Activated CD4-positive, alpha-beta T cell treated with anti-CD3 and anti-CD28 coated beads, Interleukin-2, amount 50 U/mL, for 1 hour (primary cell): ENCODE data around the gene P2RX2.
"Not testable (repeated sequence)": the region's sequence is repeated elsewhere in the genome, so short reads cannot be mapped to it uniquely, and the experiment has no call there.

Source experiments
- DNase-seq: peaks from one replicate; pipeline ENCODE4 v3.0.0-alpha.2; 2020

The P2RX2 gene

DNA sequence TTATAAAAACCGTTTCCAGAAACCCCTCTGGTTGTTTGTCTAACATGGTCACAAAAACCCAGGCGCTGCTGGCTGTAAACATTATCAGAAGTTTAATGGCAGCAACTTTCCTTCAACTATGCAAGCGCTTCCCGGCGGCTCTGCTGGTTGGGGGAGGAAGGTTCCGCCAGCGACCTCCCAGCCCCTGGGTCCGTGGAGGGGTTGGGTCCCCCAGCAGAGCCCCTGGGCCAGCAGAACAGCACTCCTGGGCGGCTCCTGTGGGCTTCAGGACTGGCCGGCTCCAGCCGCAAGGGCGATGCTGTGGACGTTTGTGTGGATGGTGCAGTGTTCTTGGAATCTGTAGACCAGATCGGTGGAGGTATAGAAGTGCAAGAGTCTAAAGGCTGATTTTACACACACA lies 34.1 kb upstream of the P2RX2 start:
- DNase-seq, result no peak

DNA sequence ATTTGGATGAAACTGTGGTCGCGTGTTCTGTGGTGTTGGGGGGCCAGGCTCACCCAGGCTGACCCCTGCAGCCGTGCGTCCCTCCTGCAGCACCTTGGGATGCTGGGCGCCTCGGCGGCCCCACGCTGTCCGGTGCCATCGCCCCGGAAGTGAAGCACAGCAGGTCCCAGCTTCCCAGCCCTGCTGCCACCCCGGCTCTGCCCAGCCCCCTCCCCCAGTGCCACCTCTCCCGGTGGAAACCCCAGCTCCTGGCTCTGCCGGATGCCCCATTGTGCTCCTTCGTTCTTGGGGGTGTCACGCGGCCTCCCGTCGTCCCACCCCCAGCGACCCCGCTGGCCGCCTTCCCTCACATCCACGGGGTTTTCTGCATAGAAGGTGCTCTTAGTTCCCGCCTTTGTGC lies 33.4 kb upstream of the P2RX2 start:
- no peak for DNase-seq

DNA sequence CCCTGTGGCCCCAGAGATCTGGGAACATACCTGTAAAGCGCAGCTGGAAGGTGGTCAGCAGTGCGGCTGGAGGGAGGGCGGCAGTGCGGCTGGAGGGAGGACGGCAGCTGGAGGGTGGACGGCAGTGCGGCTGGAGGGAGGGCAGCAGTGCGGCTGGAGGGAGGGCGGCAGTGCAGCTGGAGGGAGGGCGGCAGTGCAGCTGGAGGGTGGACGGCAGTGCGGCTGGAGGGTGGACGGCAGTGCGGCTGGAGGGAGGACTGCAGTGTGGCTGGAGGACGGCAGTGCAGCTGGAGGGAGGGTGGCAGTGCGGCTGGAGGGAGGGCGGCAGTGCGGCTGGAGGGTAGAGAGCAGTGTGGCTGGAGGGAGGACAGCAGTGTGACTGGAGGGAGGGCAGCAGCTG lies 31.6 kb upstream of the P2RX2 start:
- DNase-seq, result no peak

DNA sequence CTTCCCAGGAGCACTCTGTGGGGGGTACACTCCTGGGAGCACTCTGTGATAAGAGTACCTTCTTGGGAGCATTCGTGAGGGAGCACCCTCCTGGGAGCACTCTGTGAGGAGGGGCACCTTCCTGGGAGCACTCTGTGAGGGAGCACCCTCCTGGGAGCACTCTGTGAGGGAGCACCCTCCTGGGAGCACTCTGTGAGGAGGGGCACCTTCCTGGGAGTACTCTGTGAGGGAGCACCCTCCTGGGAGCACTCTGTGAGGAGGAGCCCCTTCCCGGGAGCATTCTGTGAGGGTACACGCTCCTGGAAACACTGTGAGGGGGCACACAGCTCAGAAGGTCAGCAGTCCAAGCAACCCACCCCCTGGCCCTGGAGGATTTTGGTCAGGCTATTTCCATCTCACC lies 30.8 kb upstream of the P2RX2 start:
- DNase-seq, result no peak

DNA sequence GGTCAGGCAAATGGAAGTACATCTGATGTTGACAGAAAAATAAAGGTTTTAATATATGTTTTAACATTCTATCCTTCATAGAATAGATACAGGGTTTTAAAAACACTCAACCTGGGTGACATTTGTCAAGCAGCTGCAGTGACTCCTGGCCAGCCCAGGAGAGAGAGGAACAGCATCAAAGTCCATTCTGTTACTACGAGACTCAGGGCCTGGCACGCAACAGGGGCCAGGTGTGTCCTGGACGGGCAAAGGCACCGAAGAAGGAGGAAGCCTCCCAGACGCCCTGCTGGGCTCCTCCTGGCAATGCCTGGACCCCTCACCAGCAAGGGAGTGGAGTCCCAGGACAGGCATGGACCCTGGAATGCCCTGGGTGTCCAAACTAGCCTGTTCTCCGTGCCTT lies 30.3 kb upstream of the P2RX2 start:
- no peak for DNase-seq

DNA sequence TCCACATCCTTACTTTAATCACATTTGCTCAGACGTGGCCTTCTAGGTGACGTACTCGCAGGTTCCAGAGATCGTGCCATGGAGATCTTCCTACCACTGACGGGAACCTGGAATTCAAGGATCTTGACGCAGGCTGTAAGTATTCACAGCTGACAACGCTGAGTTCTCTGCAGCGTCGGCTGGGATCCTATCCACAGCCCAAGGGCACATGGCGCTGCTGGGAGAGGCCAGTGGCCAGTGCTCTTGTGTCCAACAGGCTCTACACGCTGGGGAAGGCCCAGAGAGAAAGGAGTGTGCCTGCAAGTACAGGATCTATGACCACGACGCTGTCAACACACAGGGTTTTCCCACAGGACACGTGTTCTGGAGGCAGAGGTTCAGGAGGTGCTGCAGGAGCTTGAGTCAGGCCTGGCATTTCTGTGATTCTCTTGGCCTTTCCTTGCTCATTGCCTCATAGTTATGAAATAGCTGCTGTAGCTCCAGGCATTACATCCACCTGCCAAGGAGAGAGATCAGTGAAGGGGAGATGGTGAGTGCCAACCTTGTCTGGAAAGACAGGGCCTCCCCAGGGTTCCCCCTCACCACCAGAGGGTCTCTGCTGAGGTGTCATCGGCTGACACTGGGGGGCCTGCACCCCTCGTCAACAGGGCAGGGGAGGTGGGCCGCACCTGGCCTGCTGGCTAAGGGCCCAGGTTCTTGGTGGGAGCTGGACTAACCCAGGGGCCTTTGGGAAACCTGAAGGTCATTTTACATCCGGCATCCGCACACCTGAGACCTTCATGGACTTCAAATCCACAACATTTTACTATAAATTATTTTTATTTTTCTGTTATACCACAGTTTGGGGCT lies 29.5 kb upstream of the P2RX2 start:
- DNase-seq, result no peak

DNA sequence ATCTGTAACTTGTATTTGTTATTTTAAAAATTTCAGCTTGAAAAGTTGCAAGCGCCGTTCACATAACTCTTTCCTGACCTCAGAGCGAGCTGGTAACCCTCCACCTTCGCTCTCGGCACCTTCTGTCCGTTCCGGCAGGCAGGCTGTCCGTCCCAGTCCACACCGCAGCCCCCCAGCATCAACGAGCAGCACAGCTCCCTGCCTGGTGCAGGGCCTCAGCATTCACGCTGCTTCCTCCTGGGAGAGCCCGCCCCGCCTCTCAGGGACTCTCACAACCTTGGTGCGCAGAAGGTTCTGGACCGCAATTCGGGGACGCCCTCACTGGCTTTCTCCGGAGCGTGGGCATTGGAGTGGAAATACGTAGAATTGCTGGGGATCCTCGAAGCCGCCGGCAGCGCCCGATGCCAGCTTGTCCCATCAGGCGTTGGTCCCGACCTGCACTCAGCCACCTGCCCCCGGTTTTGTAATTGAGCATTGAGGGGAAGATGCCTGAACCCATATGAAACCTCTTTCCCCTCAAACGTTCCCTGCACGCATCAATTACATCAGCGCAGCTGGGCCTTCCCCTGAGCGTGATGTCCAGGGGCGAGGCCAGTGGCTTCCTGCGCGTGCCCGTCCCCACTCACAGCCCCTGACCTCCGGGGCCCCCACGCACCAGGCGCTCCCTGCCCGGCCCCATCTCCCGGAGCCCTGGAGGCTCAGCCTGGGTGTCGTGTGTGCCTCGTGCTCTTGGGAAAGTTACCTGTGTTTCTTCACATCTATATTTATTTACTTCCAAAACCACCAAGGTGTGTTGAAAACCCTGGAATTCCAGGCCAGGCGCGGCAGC lies 27.3 kb upstream of the P2RX2 start:
- no peak for DNase-seq

DNA sequence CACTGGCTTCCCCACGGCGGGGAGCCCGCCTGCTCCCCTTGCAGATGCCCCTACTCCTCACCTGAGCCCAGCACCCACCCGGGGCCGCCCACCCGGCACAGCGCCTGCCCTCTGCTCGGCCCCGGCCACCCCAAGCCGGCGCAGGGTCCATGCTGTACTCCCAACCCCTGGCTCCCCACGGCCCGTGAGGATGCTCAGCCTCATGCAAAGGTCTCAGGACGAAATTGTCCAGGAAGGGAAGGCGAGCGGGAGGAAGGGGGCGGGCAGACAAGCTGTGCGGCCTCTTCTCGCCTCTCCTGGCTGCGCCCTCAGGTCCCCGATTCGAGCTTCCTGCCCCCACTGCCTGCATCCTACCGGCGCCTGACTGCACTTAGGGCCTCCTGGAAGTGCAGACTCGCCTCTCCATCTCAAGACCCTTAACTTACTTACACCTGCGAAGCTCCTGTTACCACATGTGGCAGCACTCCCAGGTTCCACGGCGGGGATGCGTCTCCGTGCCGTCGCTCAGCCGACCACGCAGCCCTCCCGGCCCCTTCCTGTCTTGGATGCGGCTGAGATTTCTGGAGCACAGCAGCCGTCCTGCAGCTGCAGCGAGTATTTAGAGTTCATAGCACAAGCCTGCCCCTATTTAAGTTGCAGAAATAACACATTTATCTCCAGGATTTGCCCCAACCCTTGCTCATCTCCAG lies 26.1 kb upstream of the P2RX2 start:
- DNase-seq, result no peak

DNA sequence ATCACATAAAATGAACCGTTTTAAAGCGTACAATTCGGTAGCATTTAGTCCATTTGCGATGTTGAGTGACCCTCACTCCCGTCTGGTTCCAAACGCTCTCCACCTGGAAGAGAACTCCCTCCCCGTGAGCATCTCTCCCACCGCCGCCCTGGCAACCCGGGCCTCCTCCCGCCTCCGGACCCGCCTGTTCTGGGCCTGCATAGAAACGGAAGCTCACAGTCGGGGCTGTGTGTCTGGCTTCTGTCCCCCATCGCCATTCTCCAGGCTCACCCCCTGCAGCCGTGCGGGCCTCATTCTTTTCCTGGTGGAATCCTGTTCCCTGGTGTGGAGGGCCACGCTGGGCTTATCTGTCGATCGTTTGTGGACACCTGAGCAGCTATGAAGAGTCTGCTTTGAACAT lies 25.5 kb upstream of the P2RX2 start:
- DNase-seq, result no peak

DNA sequence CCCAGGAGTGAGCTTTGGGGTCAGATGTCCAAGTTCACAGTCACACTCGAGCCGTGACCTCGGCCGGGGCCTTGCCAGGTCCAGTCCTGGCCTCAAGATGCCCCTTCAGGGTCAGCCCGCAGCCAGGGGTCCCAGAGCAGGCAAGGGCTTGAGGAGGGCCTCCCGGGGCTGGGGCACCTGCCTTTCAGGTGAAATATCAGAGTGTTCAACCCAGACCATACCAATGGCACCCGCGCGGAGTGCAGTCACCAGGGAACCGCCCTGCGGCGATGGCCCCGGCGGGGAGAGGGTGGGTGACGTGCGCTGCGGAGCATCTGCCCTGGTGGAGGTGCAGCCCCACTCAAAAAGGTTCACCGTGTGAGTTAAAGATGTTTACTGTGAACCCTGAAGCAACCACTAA lies 25.1 kb upstream of the P2RX2 start:
- no peak for DNase-seq

DNA sequence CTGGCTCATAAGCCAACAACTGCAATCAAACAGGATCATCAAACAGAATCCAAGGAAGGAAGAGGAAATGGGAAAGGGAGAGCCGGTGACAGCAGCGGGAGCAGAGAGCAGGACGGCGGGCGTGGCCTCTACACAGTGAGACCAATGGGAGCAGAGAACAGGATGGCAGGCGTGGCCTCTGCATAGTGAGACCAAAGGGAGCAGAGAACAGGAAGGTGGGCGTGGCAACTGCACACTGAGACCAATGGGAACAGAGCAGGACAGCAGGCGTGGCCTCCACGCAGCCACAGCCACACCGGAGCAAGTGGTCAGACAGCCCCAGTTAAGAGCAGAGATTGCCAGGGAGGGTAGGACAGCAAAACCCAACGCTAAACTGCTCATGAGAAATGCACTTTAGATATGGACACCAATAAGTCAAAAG lies 24.6 kb upstream of the P2RX2 start:
- DNase-seq, result no peak

DNA sequence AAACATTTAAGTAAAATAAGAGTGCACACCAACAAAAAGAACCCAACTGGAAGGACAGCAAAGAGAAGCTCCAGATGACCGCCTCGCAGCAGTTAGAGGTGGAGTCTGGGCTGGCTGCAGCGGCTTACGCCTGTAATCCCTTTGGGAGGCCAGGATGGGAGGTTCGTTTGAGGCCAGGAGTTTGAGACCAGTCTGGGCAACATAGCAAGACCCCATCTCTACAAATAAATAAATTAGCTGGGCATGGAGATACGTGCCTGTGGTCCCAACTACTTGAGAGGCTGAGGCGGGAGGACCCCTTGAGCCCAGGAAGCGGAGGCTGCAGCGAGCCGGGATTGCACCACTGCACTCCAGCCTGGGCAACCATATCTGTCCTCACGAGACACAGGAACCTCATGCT lies 23.4 kb upstream of the P2RX2 start:
- DNase-seq, result no peak

DNA sequence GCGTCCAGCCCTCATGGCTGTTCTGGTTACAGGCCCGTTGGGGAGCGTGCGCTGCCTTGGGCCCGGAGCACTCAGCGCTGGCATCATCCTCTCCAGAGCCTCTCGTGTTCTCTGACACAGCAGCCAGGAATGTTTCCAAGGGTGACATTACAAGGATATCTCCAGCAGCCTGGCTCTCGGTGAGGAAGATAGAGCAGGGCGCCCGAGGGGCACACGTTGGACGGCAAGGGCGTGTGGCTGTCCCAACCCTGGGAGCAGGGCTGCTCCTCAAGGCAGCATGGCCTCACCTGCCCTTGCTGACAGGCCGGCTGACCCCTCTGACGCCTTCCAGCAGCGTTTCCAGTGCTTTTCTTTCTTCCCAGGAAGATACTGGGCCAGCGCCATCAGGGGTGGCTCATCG lies 22.6 kb upstream of the P2RX2 start:
- DNase-seq, result no peak

DNA sequence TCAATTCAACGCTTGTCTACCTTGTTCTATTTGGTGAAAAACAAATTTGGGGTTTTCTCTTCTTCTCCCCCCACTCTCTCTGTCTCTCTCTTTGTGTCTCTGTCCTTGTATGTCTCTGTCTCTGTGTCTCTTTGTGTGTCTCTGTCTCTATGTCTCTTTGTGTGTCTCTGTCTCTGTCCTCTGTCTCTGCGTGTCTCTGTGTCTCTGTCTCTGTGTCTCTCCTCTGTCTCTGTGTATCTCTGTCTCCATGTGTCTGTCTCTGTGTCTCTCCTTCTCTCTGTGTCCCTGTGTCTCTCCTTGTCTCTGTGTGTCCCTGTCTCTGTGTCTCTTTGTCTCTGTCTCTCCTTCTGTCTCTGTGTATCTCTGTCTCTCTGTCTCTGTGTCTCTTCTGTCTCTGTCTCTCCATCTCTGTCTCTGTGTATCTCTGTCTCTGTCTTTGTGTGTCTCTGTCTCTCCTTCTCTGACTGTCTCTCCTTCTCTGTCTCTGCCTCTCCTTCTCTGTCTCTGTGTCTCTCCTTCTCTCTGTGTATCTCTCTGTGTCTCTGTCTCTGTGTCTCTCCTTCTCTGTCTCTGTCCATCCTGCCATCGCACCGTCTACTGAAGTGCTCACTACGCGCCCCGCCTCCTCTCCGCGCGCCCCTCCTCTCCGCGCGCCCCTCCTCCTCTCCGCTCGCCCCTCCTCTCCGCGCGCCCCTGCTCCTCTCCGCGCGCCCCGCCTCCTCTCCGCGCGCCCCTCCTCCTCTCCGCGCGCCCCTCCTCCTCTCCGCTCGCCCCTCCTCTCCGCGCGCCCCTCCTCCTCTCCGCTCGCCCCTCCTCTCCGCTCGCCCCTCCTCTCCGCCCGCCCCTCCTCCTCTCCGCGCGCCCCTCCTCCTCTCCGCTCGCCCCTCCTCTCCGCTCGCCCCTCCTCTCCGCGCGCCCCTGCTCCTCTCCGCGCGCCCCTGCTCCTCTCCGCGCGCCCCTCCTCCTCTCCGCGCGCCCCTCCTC lies 21.0 kb upstream of the P2RX2 start:
- peak; percentile 20 for DNase-seq

DNA sequence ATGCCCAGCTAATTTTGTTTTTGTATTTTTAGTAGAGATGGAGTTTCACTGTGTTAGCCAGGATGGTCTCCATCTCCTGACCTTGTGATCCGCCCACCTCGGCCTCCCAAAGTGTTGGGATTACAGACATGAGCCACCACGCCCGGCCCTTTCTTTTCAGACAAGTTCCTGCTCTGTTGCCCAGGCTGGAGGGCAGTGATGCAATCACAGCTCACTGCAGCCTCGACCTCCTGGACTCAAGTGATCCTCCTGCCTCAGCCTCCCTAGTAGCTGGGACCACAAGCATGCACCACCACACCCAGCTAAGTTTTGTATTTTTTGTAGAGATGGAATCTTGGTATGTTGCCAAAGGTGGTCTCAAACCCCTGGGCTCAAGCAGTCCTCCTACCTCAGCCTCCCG lies 19.1 kb upstream of the P2RX2 start:
- DNase-seq, result not testable (repeated sequence)

DNA sequence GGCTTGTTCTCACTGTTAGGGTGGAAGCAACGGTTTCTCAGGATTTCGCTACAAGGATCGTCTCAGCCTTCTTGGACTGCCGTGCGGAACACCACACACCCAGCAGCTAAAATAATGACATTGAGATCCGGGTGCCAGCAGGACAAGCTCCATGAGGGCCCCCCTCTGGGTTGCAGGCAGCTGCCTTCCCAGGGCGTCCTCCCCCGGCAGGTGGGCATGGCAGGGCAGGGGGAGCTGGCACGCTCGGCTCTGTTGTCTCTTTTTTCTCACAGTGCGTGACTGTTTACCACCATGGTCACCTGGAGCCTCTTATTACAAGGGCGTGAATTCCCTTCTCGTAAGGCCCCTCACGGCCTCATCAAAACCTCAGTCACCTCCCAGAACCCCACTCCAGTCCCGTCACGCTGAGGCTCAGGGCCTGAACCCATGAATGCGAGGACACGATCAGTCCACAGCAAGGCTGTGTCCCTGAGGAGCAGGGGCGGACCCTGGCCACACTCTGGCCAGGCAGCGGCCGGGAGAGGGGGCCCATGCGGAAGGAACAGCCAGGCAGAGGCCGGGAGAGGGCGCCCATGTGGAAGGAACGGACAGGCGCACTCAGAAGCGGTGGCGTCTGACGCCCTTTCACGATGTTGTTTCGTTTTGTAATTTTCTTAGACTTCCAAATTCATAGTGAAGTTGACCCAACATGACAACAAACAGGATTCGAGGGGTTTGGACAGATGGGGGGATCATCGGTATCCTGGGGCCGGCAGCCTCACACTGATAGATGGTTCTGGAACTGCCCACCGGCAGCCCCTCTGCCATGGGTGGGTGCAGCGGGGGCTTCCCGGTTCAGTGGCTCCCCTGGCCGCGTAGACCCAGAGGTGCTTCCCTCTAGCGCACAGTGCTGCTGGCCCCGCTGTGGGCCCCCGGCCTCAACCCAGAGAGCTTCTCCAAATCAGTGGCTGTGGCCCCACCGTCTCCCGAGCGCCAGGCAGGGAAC lies 18.2 kb upstream of the P2RX2 start:
- DNase-seq, result peak; percentile 14

DNA sequence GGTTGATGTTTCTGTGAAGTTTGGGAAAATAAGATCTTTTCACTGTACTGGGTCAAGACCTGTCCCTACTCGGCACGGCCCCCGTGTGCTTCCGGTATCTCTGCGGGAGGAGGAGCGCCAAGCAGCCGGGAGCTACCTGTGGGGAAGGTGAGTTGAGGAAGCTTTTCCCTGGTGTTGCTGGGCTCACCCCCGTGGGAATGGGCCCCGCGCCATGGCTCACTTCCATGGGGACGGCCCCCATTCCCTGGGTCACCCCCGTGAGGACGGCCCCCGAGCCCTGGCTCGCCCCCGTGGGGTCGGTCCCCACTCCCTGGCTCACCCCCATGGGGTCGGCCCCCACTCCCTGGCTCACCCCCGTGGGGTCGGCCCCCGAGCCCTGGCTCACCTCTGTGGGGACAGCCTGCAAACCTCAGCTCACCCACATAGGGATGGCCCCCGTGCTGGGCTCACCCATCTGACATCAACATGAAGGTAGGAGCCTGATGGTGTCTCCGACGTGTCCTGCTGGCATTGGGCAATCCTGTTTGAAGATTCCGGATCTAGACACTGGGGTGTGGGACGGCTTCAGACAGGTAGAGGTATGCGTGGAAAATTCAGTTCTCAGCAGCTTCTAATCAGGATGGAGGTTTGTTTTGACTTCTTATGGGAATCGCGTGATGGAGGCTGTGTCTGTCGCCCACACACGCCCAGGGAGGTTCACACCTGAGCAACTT lies 17.2 kb upstream of the P2RX2 start:
- DNase-seq, result no peak

DNA sequence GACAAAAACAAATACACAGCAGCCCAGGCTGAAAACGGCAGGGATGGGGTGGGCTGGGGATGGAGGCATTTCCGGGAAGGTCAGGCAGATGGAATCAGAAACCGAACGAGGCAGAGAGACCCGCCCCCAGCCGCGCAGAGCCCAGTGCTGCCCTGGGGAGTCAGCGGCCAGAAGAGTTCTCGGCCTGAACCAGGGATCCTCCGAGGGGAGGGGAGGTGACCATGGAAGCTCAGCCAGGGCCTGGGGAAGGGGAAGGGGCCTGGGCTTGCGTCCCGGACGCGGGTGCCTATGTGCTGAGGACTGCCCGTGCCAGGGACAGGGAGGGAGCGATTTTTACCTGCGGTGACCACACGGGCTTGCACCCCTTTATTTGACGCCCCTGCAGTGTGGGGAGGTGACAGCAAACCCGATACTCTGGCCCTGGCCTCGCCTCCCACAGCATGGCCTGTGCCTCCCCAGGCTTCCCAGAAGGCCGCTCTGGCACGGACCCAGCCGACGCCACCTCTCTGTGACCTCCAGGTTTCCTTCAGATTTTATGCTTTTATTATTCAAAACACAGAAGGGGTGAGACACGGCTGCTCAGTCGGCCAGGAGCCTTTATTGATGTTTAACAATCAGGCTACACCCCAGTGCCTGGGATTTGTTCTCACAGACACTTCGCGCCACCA lies 15.9 kb upstream of the P2RX2 start:
- DNase-seq, result no peak

DNA sequence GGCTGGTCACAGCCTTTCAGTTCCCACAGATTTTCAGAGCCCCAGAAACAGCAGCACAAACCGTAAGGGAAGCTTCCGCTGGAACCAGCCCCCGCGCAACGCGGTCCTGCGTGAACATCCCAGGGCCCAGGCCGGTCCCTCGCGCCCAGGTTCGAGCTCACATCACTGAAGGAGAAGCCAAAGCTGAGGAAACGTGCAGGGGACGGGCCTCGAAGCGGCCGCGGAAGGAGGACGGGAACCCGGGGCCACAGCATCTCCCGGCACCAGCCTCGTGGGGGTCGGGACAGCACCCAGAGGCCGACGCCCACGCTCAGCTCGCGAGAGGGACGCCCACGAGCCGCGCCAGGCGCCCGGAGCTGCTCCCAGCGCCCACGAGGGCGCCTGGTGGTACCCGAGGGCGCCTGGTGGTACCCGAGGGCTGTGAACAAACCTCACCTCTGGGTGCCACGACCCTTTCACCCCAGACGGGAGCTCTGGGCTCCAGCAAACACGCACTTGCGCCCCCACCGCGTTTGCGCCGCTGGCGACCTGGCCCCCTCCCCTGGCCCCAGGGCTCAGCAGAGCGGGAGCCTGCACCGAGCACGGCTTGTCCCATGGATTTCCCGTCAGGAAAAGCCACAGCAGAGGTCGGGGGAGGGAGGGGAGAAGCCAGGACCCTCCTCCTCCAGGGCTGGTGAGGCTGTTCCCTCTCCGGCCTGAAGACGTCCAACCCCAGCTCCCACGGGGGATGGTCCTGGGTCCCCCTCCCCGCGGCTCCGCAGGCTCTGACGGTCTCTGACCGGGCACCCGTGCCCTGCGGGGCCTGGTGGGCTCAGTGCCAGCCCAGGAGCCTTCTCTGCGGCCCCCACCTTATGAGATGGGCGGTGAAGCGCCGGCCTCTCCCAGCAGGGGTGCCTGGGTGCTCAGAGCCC lies 15.1 kb upstream of the P2RX2 start:
- no peak for DNase-seq
